ENCODE measurements around the gene NUP205.
"Not testable (repeated sequence)": the region's sequence is repeated elsewhere in the genome, so short reads cannot be mapped to it uniquely, and the experiment has no call there.

Gene NUP205

GRCh38 chr7:135617781-135618180, 60.1 kb downstream of the NUP205 start:
- no peak overlapping the region for H3K4me3 ChIP-seq (ENCODE audit: low read depth, low read length)
- TF ChIP-seq, protein P1, sequence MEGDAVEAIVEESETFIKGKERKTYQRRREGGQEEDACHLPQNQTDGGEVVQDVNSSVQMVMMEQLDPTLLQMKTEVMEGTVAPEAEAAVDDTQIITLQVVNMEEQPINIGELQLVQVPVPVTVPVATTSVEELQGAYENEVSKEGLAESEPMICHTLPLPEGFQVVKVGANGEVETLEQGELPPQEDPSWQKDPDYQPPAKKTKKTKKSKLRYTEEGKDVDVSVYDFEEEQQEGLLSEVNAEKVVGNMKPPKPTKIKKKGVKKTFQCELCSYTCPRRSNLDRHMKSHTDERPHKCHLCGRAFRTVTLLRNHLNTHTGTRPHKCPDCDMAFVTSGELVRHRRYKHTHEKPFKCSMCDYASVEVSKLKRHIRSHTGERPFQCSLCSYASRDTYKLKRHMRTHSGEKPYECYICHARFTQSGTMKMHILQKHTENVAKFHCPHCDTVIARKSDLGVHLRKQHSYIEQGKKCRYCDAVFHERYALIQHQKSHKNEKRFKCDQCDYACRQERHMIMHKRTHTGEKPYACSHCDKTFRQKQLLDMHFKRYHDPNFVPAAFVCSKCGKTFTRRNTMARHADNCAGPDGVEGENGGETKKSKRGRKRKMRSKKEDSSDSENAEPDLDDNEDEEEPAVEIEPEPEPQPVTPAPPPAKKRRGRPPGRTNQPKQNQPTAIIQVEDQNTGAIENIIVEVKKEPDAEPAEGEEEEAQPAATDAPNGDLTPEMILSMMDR (IDR thresholded peaks at IDR 0.05; ENCODE audit: borderline replicate concordance, insufficient read depth, low read depth, low read length) = no peak

- TF ChIP-seq, protein P1 (IDR thresholded peaks at IDR 0.05; ENCODE audit: borderline replicate concordance, insufficient read depth, low read depth, low read length) = no peak
- H3K4me3 ChIP-seq (ENCODE audit: low read depth, low read length) = no peak overlapping the region
Observed at GRCh38 chr7:135618510-135618909, 60.8 kb downstream of the NUP205 start.

DNA sequence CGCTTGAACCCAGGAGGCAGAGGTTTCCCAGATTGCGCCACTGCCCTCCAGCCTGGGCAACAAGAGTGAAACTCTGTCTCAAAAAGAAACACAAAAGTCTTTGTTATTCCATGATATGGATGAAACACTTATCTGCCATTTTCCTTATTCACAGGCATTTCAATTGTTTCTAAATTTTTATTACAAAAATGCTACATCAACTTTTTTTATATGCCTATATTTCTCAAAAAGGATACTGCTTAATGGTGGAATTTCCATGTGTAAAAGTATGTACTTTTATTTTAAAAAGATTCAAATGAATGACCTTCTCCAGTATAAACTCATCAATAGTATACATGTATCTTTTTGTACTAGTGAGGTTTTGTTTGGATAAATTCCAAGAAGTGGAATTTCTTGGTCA, 62.7 kb downstream of the NUP205 start:
- TF ChIP-seq, protein P1 (IDR thresholded peaks at IDR 0.05; ENCODE audit: borderline replicate concordance, insufficient read depth, low read depth, low read length) = no peak
- no peak overlapping the region for H3K4me3 ChIP-seq (ENCODE audit: low read depth, low read length)

- H3K4me3 ChIP-seq (ENCODE audit: low read depth, low read length) = no peak overlapping the region
- TF ChIP-seq, protein P1 (IDR thresholded peaks at IDR 0.05; ENCODE audit: borderline replicate concordance, insufficient read depth, low read depth, low read length) = peak; percentile 61; the same call in 1 of the 2 replicates
Observed at GRCh38 chr7:135620980-135621850, 63.5 kb downstream of the NUP205 start.

- TF ChIP-seq, protein P1 (IDR thresholded peaks at IDR 0.05; ENCODE audit: borderline replicate concordance, insufficient read depth, low read depth, low read length) = no peak
- H3K4me3 ChIP-seq (ENCODE audit: low read depth, low read length) = no peak overlapping the region
Observed at GRCh38 chr7:135634191-135634878, 76.6 kb downstream of the NUP205 start.

- not testable (repeated sequence) for H3K4me3 ChIP-seq (ENCODE audit: low read depth, low read length)
Observed at GRCh38 chr7:135639690-135640089, 82.0 kb downstream of the NUP205 start.

- H3K4me3 ChIP-seq (ENCODE audit: low read depth, low read length) = no peak overlapping the region
- TF ChIP-seq, protein P1 (IDR thresholded peaks at IDR 0.05; ENCODE audit: borderline replicate concordance, insufficient read depth, low read depth, low read length) = no peak
Observed at GRCh38 chr7:135644154-135644553, 86.4 kb downstream of the NUP205 start.

All from GM12875 (cell line).